ENCODE results near the gene SERPINA10. TPM values are rescaled to one million over a fixed set of nuclear protein-coding genes. Genes with fewer than 3 reads are reported as not detected.

Gene SERPINA10
- total RNA-seq, 1 experiment from 2014 or later: 0.04 TPM

DNA sequence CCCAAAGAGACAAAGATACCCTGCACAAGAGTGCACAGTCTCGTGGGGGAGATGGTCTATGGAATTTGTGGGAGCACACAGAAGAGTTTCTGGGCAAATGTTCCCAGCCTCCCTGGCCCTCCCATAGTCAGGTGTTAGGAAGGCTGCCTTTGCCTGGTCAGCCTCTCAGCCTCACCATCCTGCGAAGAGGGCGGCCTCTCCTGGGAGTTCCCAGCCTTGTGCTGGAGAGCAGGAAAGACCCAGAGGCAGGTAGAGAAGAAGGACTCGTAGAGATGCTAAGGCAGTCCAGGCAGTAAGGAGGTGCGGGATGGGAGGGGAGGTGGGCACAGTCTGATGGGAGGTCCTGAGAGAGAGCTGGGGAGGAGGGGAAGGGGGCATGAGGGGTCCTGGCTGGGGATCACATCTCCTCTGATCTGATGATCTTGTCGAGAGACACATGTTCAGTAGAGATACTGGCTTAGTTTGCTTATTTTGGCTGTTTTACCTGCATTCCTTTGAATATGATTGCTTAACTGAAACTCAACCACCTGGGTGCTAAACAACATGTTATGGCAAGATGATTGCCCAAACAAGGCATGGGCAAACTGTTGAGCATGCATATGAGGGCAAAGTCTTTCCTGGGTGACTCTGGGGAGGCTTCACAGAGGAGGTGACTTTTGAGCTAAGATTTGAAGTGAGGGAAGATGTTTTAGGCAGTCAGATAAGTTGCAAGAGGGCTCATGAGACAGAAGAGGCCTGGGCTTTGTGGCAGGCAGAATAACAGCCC is 19.6 kb upstream of the SERPINA10 start:
- H3K36me3 Mint-ChIP-seq: no peaks in the 10 kb centered on the region
- CTCF ChIA-PET: no interaction called here
- H3K9me3 Mint-ChIP-seq: peaks cover 17% of the 10 kb centered on the region
- no peak overlapping the region for H3K4me3 Mint-ChIP-seq
- H3K27ac Mint-ChIP-seq: no peak overlapping the region
- ATAC-seq: no peak
- TF ChIP-seq FOXJ3 (CRISPR knock-in tag; IDR thresholded peaks at IDR 0.05; ENCODE audit: borderline replicate concordance) (no peak), ESRRA (CRISPR knock-in tag; IDR thresholded peaks at IDR 0.05; ENCODE audit: borderline replicate concordance) (no peak), GABPB1 (CRISPR knock-in tag; IDR thresholded peaks at IDR 0.05) (no peak)
- TF ChIP-seq, protein P1, sequence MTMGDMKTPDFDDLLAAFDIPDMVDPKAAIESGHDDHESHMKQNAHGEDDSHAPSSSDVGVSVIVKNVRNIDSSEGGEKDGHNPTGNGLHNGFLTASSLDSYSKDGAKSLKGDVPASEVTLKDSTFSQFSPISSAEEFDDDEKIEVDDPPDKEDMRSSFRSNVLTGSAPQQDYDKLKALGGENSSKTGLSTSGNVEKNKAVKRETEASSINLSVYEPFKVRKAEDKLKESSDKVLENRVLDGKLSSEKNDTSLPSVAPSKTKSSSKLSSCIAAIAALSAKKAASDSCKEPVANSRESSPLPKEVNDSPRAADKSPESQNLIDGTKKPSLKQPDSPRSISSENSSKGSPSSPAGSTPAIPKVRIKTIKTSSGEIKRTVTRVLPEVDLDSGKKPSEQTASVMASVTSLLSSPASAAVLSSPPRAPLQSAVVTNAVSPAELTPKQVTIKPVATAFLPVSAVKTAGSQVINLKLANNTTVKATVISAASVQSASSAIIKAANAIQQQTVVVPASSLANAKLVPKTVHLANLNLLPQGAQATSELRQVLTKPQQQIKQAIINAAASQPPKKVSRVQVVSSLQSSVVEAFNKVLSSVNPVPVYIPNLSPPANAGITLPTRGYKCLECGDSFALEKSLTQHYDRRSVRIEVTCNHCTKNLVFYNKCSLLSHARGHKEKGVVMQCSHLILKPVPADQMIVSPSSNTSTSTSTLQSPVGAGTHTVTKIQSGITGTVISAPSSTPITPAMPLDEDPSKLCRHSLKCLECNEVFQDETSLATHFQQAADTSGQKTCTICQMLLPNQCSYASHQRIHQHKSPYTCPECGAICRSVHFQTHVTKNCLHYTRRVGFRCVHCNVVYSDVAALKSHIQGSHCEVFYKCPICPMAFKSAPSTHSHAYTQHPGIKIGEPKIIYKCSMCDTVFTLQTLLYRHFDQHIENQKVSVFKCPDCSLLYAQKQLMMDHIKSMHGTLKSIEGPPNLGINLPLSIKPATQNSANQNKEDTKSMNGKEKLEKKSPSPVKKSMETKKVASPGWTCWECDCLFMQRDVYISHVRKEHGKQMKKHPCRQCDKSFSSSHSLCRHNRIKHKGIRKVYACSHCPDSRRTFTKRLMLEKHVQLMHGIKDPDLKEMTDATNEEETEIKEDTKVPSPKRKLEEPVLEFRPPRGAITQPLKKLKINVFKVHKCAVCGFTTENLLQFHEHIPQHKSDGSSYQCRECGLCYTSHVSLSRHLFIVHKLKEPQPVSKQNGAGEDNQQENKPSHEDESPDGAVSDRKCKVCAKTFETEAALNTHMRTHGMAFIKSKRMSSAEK (CRISPR knock-in tag; IDR thresholded peaks at IDR 0.05; ENCODE audit: borderline replicate concordance): no peak
- no peaks in the 10 kb centered on the region for H3K27me3 Mint-ChIP-seq (ENCODE audit: low read depth)
- DNase-seq (ENCODE audit: low spot score): no peak
- H3K4me1 Mint-ChIP-seq: 0 out of 2 replicates have a peak, but pooled peaks cover 2% of the 10 kb centered on the region
- POLR2A ChIA-PET: no interaction called here

DNA sequence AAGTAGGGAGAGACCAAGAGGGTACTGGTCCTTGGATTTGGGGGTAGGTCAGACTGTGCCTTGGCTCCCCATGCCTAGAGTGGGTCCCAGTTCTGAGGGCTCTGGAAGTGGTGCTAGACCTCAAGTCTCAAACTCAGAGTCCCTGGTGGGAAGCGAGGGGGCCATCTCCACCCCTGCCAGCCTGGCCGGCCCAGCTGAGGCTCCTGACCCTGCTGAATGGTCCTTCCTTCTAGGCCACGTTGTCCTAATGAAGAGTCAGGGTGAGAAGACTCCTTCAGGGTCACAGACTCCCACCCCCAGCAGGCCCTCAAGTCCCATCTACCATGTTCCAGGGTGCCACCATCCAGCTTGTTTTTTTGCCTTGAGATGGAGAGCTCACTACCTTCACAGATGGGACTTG is 17.2 kb upstream of the SERPINA10 start:
- ATAC-seq (no peak), DNase-seq (ENCODE audit: low spot score) (no peak)
- Mint-ChIP-seq H3K27ac (no peak overlapping the region), H3K27me3 (ENCODE audit: low read depth) (no peaks in the 10 kb centered on the region), H3K9me3 (peaks cover 21% of the 10 kb centered on the region), H3K4me3 (no peak overlapping the region), H3K4me1 (no peaks in the 10 kb centered on the region), H3K36me3 (no peaks in the 10 kb centered on the region)
- ChIA-PET CTCF (no interaction called here), POLR2A (no interaction called here)
- TF ChIP-seq MYBL2 (CRISPR knock-in tag; IDR thresholded peaks at IDR 0.05) (no peak), FOXK1 (CRISPR knock-in tag; IDR thresholded peaks at IDR 0.05) (no peak), FOXP1 (CRISPR knock-in tag; IDR thresholded peaks at IDR 0.05; ENCODE audit: borderline replicate concordance) (no peak), TP53 (CRISPR knock-in tag; IDR thresholded peaks at IDR 0.05) (no peak), ZNF232 (CRISPR knock-in tag; IDR thresholded peaks at IDR 0.05) (no peak), NFATC4 (CRISPR knock-in tag; IDR thresholded peaks at IDR 0.05) (no peak), FOXJ3 (CRISPR knock-in tag; IDR thresholded peaks at IDR 0.05; ENCODE audit: borderline replicate concordance) (no peak), ZNF121 (CRISPR knock-in tag; IDR thresholded peaks at IDR 0.05) (no peak)
- TF ChIP-seq, protein P2, sequence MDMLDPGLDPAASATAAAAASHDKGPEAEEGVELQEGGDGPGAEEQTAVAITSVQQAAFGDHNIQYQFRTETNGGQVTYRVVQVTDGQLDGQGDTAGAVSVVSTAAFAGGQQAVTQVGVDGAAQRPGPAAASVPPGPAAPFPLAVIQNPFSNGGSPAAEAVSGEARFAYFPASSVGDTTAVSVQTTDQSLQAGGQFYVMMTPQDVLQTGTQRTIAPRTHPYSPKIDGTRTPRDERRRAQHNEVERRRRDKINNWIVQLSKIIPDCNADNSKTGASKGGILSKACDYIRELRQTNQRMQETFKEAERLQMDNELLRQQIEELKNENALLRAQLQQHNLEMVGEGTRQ (CRISPR knock-in tag; IDR thresholded peaks at IDR 0.05): no peak

DNA sequence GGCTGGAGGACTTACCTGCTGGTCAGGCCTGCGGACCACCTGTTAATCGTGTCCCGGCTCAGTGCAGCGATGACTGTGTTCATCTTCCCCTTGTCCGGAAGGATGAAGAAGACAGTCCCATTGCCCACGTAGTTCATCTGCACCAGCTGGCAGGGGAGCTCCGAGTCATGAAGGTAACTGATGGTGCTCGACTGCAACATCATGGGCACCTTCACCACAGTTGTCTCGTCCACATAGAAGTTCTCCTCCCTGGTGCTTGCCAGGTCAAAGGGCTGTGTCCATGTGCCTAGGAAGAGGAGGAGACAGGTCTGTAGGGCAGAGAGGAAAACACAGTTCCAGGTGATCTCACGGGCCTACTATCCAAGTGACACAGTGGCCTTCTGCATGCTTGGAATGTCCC is 16.7 kb upstream of the SERPINA10 start:
- H3K27me3 Mint-ChIP-seq (ENCODE audit: low read depth): no peaks in the 10 kb centered on the region
- ATAC-seq (no peak), DNase-seq (ENCODE audit: low spot score) (no peak)
- ChIA-PET POLR2A (no interaction called here), CTCF (no interaction called here)
- no peaks in the 10 kb centered on the region for H3K36me3 Mint-ChIP-seq
- H3K4me1 Mint-ChIP-seq: no peaks in the 10 kb centered on the region
- H3K27ac Mint-ChIP-seq: no peak overlapping the region
- no peak overlapping the region for H3K4me3 Mint-ChIP-seq
- peaks cover 21% of the 10 kb centered on the region for H3K9me3 Mint-ChIP-seq
- TF ChIP-seq, protein P3, sequence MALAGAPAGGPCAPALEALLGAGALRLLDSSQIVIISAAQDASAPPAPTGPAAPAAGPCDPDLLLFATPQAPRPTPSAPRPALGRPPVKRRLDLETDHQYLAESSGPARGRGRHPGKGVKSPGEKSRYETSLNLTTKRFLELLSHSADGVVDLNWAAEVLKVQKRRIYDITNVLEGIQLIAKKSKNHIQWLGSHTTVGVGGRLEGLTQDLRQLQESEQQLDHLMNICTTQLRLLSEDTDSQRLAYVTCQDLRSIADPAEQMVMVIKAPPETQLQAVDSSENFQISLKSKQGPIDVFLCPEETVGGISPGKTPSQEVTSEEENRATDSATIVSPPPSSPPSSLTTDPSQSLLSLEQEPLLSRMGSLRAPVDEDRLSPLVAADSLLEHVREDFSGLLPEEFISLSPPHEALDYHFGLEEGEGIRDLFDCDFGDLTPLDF (CRISPR knock-in tag; IDR thresholded peaks at IDR 0.05): no peak
- TF ChIP-seq ZNF416 (CRISPR knock-in tag; IDR thresholded peaks at IDR 0.05): no peak
- TF ChIP-seq, protein P4, sequence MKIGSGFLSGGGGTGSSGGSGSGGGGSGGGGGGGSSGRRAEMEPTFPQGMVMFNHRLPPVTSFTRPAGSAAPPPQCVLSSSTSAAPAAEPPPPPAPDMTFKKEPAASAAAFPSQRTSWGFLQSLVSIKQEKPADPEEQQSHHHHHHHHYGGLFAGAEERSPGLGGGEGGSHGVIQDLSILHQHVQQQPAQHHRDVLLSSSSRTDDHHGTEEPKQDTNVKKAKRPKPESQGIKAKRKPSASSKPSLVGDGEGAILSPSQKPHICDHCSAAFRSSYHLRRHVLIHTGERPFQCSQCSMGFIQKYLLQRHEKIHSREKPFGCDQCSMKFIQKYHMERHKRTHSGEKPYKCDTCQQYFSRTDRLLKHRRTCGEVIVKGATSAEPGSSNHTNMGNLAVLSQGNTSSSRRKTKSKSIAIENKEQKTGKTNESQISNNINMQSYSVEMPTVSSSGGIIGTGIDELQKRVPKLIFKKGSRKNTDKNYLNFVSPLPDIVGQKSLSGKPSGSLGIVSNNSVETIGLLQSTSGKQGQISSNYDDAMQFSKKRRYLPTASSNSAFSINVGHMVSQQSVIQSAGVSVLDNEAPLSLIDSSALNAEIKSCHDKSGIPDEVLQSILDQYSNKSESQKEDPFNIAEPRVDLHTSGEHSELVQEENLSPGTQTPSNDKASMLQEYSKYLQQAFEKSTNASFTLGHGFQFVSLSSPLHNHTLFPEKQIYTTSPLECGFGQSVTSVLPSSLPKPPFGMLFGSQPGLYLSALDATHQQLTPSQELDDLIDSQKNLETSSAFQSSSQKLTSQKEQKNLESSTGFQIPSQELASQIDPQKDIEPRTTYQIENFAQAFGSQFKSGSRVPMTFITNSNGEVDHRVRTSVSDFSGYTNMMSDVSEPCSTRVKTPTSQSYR (CRISPR knock-in tag; IDR thresholded peaks at IDR 0.05): no peak
- TF ChIP-seq NR3C1 (CRISPR knock-in tag; conservative IDR thresholded peaks at IDR 0.05; ENCODE audit: low read depth): no peak
- TF ChIP-seq RELA (CRISPR knock-in tag; IDR thresholded peaks at IDR 0.05; ENCODE audit: borderline replicate concordance): no peak
- TF ChIP-seq, protein P5, sequence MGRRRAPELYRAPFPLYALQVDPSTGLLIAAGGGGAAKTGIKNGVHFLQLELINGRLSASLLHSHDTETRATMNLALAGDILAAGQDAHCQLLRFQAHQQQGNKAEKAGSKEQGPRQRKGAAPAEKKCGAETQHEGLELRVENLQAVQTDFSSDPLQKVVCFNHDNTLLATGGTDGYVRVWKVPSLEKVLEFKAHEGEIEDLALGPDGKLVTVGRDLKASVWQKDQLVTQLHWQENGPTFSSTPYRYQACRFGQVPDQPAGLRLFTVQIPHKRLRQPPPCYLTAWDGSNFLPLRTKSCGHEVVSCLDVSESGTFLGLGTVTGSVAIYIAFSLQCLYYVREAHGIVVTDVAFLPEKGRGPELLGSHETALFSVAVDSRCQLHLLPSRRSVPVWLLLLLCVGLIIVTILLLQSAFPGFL (CRISPR knock-in tag; IDR thresholded peaks at IDR 0.05; ENCODE audit: borderline replicate concordance): no peak
- TF ChIP-seq GTF2I (CRISPR knock-in tag; conservative IDR thresholded peaks at IDR 0.05): no peak
- TF ChIP-seq, protein P6, sequence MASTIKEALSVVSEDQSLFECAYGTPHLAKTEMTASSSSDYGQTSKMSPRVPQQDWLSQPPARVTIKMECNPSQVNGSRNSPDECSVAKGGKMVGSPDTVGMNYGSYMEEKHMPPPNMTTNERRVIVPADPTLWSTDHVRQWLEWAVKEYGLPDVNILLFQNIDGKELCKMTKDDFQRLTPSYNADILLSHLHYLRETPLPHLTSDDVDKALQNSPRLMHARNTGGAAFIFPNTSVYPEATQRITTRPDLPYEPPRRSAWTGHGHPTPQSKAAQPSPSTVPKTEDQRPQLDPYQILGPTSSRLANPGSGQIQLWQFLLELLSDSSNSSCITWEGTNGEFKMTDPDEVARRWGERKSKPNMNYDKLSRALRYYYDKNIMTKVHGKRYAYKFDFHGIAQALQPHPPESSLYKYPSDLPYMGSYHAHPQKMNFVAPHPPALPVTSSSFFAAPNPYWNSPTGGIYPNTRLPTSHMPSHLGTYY (CRISPR knock-in tag; IDR thresholded peaks at IDR 0.05): no peak
- TF ChIP-seq ZNF671 (CRISPR knock-in tag; IDR thresholded peaks at IDR 0.05): no peak
